Measurements from ENCODE around the gene CCDC12. TPM values are rescaled to one million over a fixed set of nuclear protein-coding genes. Genes with fewer than 3 reads are reported as not detected.

CCDC12 gene
- total and polyA plus RNA-seq, 3 donors from 2014 or later, result 43.3 to 66.6 (median 59.6) TPM

DNA sequence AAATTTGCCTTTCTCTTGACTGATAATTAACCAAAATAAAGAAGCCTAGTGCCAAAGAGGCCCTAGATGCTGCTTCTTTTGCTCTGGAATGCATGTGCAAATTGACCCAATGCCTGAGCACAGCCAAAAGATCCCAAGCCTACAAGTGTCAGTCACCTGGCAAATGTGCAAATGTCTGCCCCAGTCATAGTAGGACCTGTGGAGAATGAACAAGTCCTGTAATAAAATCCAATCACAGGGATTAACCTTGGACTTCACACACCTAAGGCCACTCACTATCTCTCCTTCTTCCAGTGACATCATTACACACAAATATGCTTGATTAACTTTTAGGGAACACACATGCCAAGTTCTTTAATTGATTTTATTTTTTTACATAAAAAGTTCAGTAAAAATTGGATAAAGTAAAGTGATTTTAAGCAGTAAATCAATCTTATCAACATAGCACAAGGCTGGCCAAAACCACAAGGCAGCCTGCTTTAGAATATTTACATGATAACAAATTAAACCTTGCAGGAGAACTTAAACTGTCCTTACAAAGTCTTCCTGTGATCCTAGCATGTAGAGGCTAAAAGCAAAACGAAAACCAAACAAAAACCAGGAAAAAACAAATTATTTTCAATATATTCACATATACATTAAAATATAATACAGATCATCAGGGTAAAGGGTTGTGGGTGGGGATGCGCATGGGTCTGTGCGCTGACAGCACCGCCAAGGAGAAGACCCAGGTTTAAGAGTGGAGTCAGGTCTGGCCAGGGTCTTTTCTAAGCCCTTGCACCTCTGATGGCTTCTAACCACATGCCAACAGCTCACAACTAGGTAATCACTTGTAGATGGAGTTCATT is 39.8 kb upstream of the CCDC12 start:
- intact Hi-C loops (cut with DNase I; ENCODE audit: low total_unique reads), result no loop called here

DNA sequence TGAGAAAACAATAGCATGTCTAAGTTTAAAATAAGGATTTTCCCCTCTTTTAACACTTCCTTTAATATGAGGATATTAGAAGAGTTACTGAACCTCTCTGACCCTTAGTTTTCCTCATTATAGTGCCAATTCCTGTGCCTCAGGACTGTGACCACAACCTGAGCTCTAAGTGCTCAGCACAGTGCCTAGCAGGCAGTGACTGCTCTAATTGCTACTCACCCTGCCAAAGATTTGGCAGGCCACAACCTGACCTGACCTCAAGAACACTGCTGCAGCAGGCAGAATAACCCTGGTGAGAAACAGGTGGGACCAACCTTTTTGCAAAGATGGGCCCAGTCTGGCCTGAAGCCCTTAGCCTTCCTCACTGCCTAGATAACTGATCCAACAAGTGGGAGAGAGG is 38.6 kb upstream of the CCDC12 start:
- DNase-seq, result peak; percentile 4
- H3K36me3 ChIP-seq (ENCODE audit: low read depth, missing control alignments), result no peaks in the 10 kb centered on the region
- no peaks in the 10 kb centered on the region for H3K4me1 ChIP-seq
- intact Hi-C loops (cut with DNase I; ENCODE audit: low total_unique reads), result no loop called here
- no peaks in the 10 kb centered on the region for H3K9me3 ChIP-seq
- H3K4me3 ChIP-seq, result no peak overlapping the region
- H3K27me3 ChIP-seq, result no peaks in the 10 kb centered on the region
- no peak overlapping the region for H3K27ac ChIP-seq
- no peak for TF ChIP-seq POLR2A (IDR thresholded peaks at IDR 0.05)
- TF ChIP-seq, protein P1, sequence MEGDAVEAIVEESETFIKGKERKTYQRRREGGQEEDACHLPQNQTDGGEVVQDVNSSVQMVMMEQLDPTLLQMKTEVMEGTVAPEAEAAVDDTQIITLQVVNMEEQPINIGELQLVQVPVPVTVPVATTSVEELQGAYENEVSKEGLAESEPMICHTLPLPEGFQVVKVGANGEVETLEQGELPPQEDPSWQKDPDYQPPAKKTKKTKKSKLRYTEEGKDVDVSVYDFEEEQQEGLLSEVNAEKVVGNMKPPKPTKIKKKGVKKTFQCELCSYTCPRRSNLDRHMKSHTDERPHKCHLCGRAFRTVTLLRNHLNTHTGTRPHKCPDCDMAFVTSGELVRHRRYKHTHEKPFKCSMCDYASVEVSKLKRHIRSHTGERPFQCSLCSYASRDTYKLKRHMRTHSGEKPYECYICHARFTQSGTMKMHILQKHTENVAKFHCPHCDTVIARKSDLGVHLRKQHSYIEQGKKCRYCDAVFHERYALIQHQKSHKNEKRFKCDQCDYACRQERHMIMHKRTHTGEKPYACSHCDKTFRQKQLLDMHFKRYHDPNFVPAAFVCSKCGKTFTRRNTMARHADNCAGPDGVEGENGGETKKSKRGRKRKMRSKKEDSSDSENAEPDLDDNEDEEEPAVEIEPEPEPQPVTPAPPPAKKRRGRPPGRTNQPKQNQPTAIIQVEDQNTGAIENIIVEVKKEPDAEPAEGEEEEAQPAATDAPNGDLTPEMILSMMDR (IDR thresholded peaks at IDR 0.05), result no peak

More for the DNA sequence above, 39.8 kb upstream of the CCDC12 start:
- TF ChIP-seq, protein P1 (IDR thresholded peaks at IDR 0.05), result no peak
- no peak for TF ChIP-seq POLR2A (IDR thresholded peaks at IDR 0.05)
- Histone ChIP-seq H3K9me3 (no peaks in the 10 kb centered on the region), H3K4me1 (no peaks in the 10 kb centered on the region), H3K36me3 (ENCODE audit: low read depth, missing control alignments) (no peaks in the 10 kb centered on the region), H3K27me3 (no peaks in the 10 kb centered on the region), H3K27ac (no peak overlapping the region), H3K4me3 (no peak overlapping the region)
- 85 to 89% methylated on average over 4 of the region's 4 CpGs for WGBS, 2 donors
- DNase-seq, result peak; percentile 4

DNA sequence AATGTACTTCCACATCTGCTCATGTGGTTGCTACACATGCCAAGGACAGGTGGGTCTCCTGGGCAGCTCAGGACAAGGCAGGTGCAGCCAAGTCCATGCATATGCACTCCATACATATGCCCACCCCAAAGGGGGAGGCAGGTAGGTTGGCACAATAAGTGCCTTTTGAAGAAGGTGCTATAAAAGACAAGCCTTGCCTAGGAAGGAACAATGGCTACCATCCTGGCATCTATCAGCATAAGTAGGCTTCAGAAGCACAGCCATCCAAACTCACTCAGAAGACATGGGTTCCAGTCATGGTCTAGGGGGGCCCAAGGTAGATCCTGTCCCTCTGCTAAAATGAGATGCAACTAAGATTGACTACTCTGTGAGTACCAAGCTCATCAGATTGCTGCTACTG is 37.5 kb upstream of the CCDC12 start:
- intact Hi-C loops (cut with DNase I; ENCODE audit: low total_unique reads), result no loop called here
- no peak overlapping the region for H3K27ac ChIP-seq
- no peak for TF ChIP-seq POLR2A (IDR thresholded peaks at IDR 0.05)
- TF ChIP-seq, protein P1 (IDR thresholded peaks at IDR 0.05), result no peak
- no peaks in the 10 kb centered on the region for H3K27me3 ChIP-seq
- H3K4me3 ChIP-seq, result no peak overlapping the region
- no peaks in the 10 kb centered on the region for H3K9me3 ChIP-seq
- no peaks in the 10 kb centered on the region for H3K36me3 ChIP-seq (ENCODE audit: low read depth, missing control alignments)
- DNase-seq, result peak; percentile 8
- H3K4me1 ChIP-seq, result peaks cover 3% of the 10 kb centered on the region

DNA sequence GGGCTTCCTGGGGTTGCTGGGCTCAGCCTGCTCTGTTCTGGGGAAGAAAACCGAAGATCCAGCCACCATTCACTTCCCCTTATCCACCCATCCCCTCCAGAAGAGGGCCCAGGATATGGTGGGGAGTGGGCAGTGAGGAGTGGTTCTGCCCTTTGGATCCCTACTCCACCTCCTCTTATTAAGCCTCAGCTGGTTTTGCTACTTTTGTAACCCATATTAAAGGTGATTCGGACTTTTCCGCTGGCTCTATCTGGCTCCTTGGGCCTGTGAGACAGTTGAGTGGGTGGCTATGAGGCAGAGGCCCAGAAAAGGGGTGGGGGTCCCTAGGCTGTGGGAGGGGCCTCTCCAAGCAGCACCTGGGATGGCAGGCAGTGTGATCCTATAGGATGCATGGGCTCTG is 36.7 kb upstream of the CCDC12 start:
- Histone ChIP-seq H3K27me3 (no peaks in the 10 kb centered on the region), H3K36me3 (ENCODE audit: low read depth, missing control alignments) (no peaks in the 10 kb centered on the region), H3K27ac (no peak overlapping the region), H3K4me3 (no peak overlapping the region), H3K9me3 (no peaks in the 10 kb centered on the region), H3K4me1 (peaks cover 11% of the 10 kb centered on the region)
- WGBS, 2 donors, result 80 to 100% methylated on average over 3 of the region's 3 CpGs
- TF ChIP-seq, protein P1 (IDR thresholded peaks at IDR 0.05), result no peak
- no peak for TF ChIP-seq POLR2A (IDR thresholded peaks at IDR 0.05)
- DNase-seq, result peak; percentile 6
- intact Hi-C loops (cut with DNase I; ENCODE audit: low total_unique reads), result no loop called here
